Spleen (tissue), 7 donors: Measurements from ENCODE around the gene SLCO1B3.

Experiments
- CTCF ChIP-seq, 11 experiments: fragments of 200-600 bp in 7 of 11; fragments of 450-650 bp in 4 of 11; sonication (generic) in 4 of 11; IDR thresholded peaks in 8 of 11; conservative IDR thresholded peaks in 3 of 11; 1 replicate in 7 of 11; 2 replicates in 4 of 11; pipeline versions ENCODE4 v1.4.0 to v1.8.0; 2016 to 2021; ENCODE audit warnings: antibody characterized with exemption in 11 of 11, inconsistent platforms in 4 of 11, mild to moderate bottlenecking in 1 of 11
- POLR2A ChIP-seq, 3 donors: fragments of 450-650 bp; IDR thresholded peaks; one replicate each; pipeline ENCODE4 v1.5.1; 2017; ENCODE audit warnings: antibody characterized with exemption in 3 of 3, mild to moderate bottlenecking in 1 of 3
- POLR2AphosphoS5 ChIP-seq, 3 donors: sonication (generic); formaldehyde crosslinking; IDR thresholded peaks; one replicate each; pipeline ENCODE4 v1.5.1; 2017; ENCODE audit warnings: antibody characterized with exemption in 3 of 3
- donor health status: DM: no; HTN: no; CAD: no; lungs with moderate emphysema.
- donor health status: DM: no; HTN: no; CAD: no.
- donor health status: DM: no; HTN: no; CAD: no.

- TF ChIP-seq POLR2AphosphoS5 (IDR thresholded peaks at IDR 0.05) (no peak), CTCF (IDR thresholded peaks at IDR 0.05 in 8 of 11, conservative IDR thresholded peaks at IDR 0.05 in 3 of 11) (no peak), POLR2A (IDR thresholded peaks at IDR 0.05) (no peak)
Observed at GRCh38 chr12:20822415-20822814, 11.9 kb downstream of the SLCO1B3 start.
